GM12878 (cell line): ENCODE data around the gene FBXW7. TPM values are rescaled to one million over a fixed set of nuclear protein-coding genes. Genes with fewer than 3 reads are reported as not detected.

Source experiments
- BMI1 ChIP-seq: fragments of 450-650 bp; IDR thresholded peaks from 2 replicates; pipeline ENCODE4 v1.6.1; 2016; ENCODE audit warnings: mild to moderate bottlenecking, moderate library complexity, borderline replicate concordance
- CEBPB ChIP-seq, 2 experiments: fragments of 150-350 bp in 1 of 2; IDR thresholded peaks; 2 replicates each; pipeline ENCODE4 v1.6.1; 2012 to 2014; ENCODE audit warnings: low read depth in 2 of 2, low read length in 2 of 2, borderline replicate concordance in 1 of 2, inconsistent platforms in 1 of 2
- CHD1 ChIP-seq: IDR thresholded peaks from 2 replicates; pipeline ENCODE4 v1.6.1; 2012; ENCODE audit warnings: low read depth, low read length, improper control_type of control experiment
- FOXK2 ChIP-seq: fragments of 450-650 bp; IDR thresholded peaks from 2 replicates; pipeline ENCODE4 v1.6.1; 2017; ENCODE audit warnings: mild to moderate bottlenecking, moderate library complexity
- GATAD2B ChIP-seq: fragments of 450-650 bp; conservative IDR thresholded peaks from 2 replicates; pipeline ENCODE4 v1.6.1; 2017; ENCODE audit warnings: low read depth, mild to moderate bottlenecking, moderate library complexity
- JUNB ChIP-seq: IDR thresholded peaks from 2 replicates; pipeline ENCODE4 v1.6.1; 2016; ENCODE audit warnings: antibody characterized with exemption, mild to moderate bottlenecking
- MAX ChIP-seq: IDR thresholded peaks from 2 replicates; pipeline ENCODE4 v1.6.1; 2012; ENCODE audit warnings: low read depth, low read length, improper control_type of control experiment
- MLLT1 ChIP-seq: fragments of 450-650 bp; IDR thresholded peaks from 2 replicates; pipeline ENCODE4 v1.6.1; 2016; ENCODE audit warnings: mild to moderate bottlenecking
- NFIC ChIP-seq: IDR thresholded peaks from 2 replicates; pipeline ENCODE4 v1.6.1; 2012; ENCODE audit warnings: low read depth, mild to moderate bottlenecking, inconsistent platforms, low read length, moderate library complexity
- NR2C1 ChIP-seq: fragments of 450-650 bp; IDR thresholded peaks from 2 replicates; pipeline ENCODE4 v1.6.1; 2017; ENCODE audit warnings: antibody characterized with exemption, mild to moderate bottlenecking, moderate library complexity
- POLR2A ChIP-seq: IDR thresholded peaks from 2 replicates; pipeline ENCODE4 v1.6.1; 2011; ENCODE audit warnings: low read depth, mild to moderate bottlenecking, low read length
- RAD21 ChIP-seq: IDR thresholded peaks from 2 replicates; pipeline ENCODE4 v1.6.1; 2011; ENCODE audit warnings: mild to moderate bottlenecking, low read depth, low read length, moderate library complexity; ENCODE audit not compliant: insufficient read depth
- RBBP5 ChIP-seq: fragments of 200-600 bp; sonication (generic); conservative IDR thresholded peaks from 2 replicates; pipeline ENCODE4 v1.6.1; 2016
- STAT1 ChIP-seq: fragments of 450-650 bp; conservative IDR thresholded peaks from 2 replicates; pipeline ENCODE4 v1.6.1; 2014; ENCODE audit warnings: antibody characterized with exemption, mild to moderate bottlenecking
- ZBTB11 ChIP-seq: fragments of 450-650 bp; formaldehyde crosslinking; IDR thresholded peaks from 2 replicates; pipeline ENCODE4 v1.5.0; 2022; ENCODE audit warnings: mild to moderate bottlenecking, missing genetic modification characterization
- ZNF217 ChIP-seq: fragments of 450-650 bp; IDR thresholded peaks from 2 replicates; pipeline ENCODE4 v1.6.1; 2017; ENCODE audit warnings: antibody characterized with exemption, mild to moderate bottlenecking
- polyA plus RNA-seq, 11 experiments: library from polyadenylated mRNA; depleted of rRNA in 4 of 11; unstranded in 6 of 11; stranded (reverse) in 5 of 11; fragments of >200 nt; fragmentation: Nextera tagmentation in 4 of 11; fragmentation: Illumina TruSeq in 1 of 11; extraction: Ambion mirVana in 4 of 11; extraction: Trizol in 1 of 11; gene quantifications; 1 replicate in 1 of 11; 2 replicates in 10 of 11; pipeline versions ENCODE4 v1.2.1 to v1.2.3, GENCODE V29; 2011 to 2016; ENCODE audit warnings: inconsistent platforms in 2 of 11, missing spikeins in 2 of 11, low read depth in 1 of 11
- total RNA-seq, 4 experiments: library from RNA; depleted of rRNA in 3 of 4; stranded (reverse); fragments of >200 nt in 3 of 4; fragmentation: Illumina TruSeq in 1 of 4; extraction: Trizol in 1 of 4; gene quantifications; 2 replicates each; pipeline versions ENCODE4 v1.2.1 to v1.2.3, GENCODE V29; 2013 to 2021

Gene FBXW7
- total and polyA plus RNA-seq, 10 of the 15 experiments (the other 5 are each of a cell fraction or from before 2014, with no cell fraction given), result 35.8 to 118 (median 47.2) TPM

- no peak for TF ChIP-seq ZBTB11 (CRISPR knock-in tag)
- TF ChIP-seq RBBP5, result no peak
- TF ChIP-seq CHD1, result no peak
- TF ChIP-seq POLR2A, result no peak
- TF ChIP-seq MAX, result no peak
- no peak for TF ChIP-seq RAD21
- TF ChIP-seq ZNF217, result no peak
- TF ChIP-seq FOXK2, result no peak
- no peak for TF ChIP-seq STAT1
- no peak for TF ChIP-seq GATAD2B
- no peak for TF ChIP-seq BMI1
- TF ChIP-seq MLLT1, result no peak
- no peak for TF ChIP-seq JUNB
- TF ChIP-seq NFIC, result no peak
- TF ChIP-seq CEBPB (IDR thresholded peaks at IDR 0.05; ENCODE audit: borderline replicate concordance in 1 of 2, low read depth in 2 of 2, low read length in 2 of 2), result no peak
- no peak for TF ChIP-seq NR2C1
Measured at GRCh38 chr4:152463562-152463961, 72.3 kb downstream of the FBXW7 start (continued).
